ENCODE data around the gene KIF26A. TPM values are rescaled to one million over a fixed set of nuclear protein-coding genes. Genes with fewer than 3 reads are reported as not detected.

KIF26A gene
- total RNA-seq, 1 donor = not detected

DNA sequence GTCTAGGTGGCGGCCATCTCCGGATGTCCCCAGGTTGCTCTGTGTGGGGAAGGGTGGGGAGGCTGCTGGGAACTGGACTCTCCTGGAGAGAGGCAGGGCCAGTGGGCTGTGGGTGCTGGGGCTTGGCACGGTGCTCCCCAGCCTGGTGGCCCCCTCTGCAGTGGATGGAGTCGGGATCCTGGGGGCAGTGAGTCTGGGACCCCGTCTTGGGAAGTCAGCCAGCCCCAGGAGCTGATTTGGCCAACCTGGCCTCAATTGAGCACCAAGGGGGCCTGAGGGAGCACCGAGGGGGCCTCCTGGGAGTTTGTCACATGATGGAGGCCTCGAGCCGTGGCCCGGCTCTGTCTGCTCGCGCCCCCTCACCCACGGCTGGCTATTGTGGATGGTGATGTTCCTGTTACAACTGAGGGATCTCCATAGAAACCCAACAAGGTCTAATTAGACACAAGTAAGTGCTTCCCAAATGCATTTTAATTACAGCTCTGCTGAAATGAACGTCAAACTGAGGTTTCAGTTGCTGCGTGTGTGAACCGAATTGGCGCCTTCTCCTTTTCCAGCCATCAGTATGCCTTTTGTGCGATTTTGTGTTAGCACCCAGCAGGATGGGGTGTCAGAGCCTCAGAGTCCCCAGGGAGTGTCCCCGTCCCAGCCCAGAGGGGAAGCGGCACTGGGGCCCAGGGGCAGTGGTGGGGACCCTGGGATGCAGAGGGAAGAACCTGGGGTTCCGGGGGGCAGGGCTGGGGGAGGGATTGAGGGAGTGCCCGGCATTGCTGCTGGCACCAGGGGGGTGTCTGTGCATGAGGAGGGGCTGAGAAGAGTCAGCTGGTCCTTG, 71.8 kb downstream of the KIF26A start:
- no peak overlapping the region for H3K4me2 ChIP-seq (ENCODE audit: insufficient read depth, low read length)
- no peak overlapping the region for H3K4me3 ChIP-seq (ENCODE audit: insufficient read depth, low read length)
- H2AFZ ChIP-seq (ENCODE audit: low read length) = no peak overlapping the region
- no peaks in the 10 kb centered on the region for H3K36me3 ChIP-seq (ENCODE audit: insufficient read depth, low read length)
- no peak for DNase-seq (ENCODE audit: insufficient read length, low spot score, missing footprints)
- no peaks in the 10 kb centered on the region for H3K9me3 ChIP-seq (ENCODE audit: low read depth, low read length)
- no peaks in the 10 kb centered on the region for H3K4me1 ChIP-seq (ENCODE audit: insufficient read depth, low read length)
- no peaks in the 10 kb centered on the region for H3K79me2 ChIP-seq (ENCODE audit: insufficient read depth, low read length)
- H4K20me1 ChIP-seq (ENCODE audit: insufficient read depth, low read length) = no peaks in the 10 kb centered on the region
- no peak overlapping the region for H3K27ac ChIP-seq (ENCODE audit: low read depth, low read length)
- H3K27me3 ChIP-seq (ENCODE audit: insufficient read depth, low read length) = no peaks in the 10 kb centered on the region
- TF ChIP-seq CTCF (IDR thresholded peaks at IDR 0.05; ENCODE audit: extremely low read depth, low read depth, low read length) = no peak

DNA sequence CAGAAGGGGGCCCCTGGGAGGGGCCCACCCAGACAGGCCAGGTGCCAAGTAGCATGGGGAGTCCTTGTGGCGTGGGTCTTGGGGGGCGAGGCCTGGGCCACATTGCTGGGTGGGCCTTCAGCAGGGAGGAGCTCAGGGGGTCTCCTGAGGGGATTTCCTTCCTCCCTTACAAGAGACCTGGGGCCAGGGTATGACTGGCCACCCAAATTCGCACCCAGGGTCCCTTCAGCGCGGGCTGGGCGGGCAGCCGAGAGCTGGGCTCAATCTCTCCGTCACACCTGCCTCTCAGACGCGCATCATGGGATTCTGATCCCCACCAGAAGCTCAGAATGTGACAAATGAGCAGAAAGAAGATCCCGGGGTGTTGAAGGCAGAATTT, 72.4 kb downstream of the KIF26A start:
- DNase-seq (ENCODE audit: insufficient read length, low spot score, missing footprints) = no peak
- no peaks in the 10 kb centered on the region for H3K4me1 ChIP-seq (ENCODE audit: insufficient read depth, low read length)
- no peak overlapping the region for H2AFZ ChIP-seq (ENCODE audit: low read length)
- TF ChIP-seq CTCF (IDR thresholded peaks at IDR 0.05; ENCODE audit: extremely low read depth, low read depth, low read length) = no peak
- no peaks in the 10 kb centered on the region for H3K9me3 ChIP-seq (ENCODE audit: low read depth, low read length)
- no peaks in the 10 kb centered on the region for H3K79me2 ChIP-seq (ENCODE audit: insufficient read depth, low read length)
- no peaks in the 10 kb centered on the region for H3K36me3 ChIP-seq (ENCODE audit: insufficient read depth, low read length)
- H3K27ac ChIP-seq (ENCODE audit: low read depth, low read length) = no peak overlapping the region
- no peak overlapping the region for H3K4me3 ChIP-seq (ENCODE audit: insufficient read depth, low read length)
- no peaks in the 10 kb centered on the region for H4K20me1 ChIP-seq (ENCODE audit: insufficient read depth, low read length)
- H3K4me2 ChIP-seq (ENCODE audit: insufficient read depth, low read length) = no peak overlapping the region
- H3K27me3 ChIP-seq (ENCODE audit: insufficient read depth, low read length) = no peaks in the 10 kb centered on the region

DNA sequence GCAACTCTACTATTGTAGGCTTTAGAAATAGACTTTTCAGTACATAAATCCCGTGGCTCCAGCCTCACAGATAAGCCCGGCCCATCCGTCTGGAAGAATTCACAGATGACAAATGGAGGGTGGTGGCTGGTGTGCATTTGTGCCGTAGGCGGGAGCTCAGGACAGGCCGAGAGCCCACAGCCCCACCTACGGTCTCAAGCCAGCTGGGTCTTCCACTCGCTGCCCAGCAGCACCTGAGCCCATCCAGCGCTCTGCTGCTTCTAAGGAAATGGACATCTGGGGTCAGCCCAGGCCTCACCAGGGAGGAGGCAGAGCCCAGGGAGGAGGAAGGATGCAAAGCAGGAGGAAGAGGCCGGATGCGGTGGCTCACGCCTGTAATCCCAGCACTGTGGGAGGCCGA, 72.8 kb downstream of the KIF26A start:
- no peaks in the 10 kb centered on the region for H3K9me3 ChIP-seq (ENCODE audit: low read depth, low read length)
- no peak overlapping the region for H2AFZ ChIP-seq (ENCODE audit: low read length)
- no peaks in the 10 kb centered on the region for H3K79me2 ChIP-seq (ENCODE audit: insufficient read depth, low read length)
- no peaks in the 10 kb centered on the region for H3K36me3 ChIP-seq (ENCODE audit: insufficient read depth, low read length)
- H3K4me2 ChIP-seq (ENCODE audit: insufficient read depth, low read length) = no peak overlapping the region
- H3K4me1 ChIP-seq (ENCODE audit: insufficient read depth, low read length) = no peaks in the 10 kb centered on the region
- H3K27ac ChIP-seq (ENCODE audit: low read depth, low read length) = no peak overlapping the region
- no peak for DNase-seq (ENCODE audit: insufficient read length, low spot score, missing footprints)
- TF ChIP-seq CTCF (IDR thresholded peaks at IDR 0.05; ENCODE audit: extremely low read depth, low read depth, low read length) = no peak
- H4K20me1 ChIP-seq (ENCODE audit: insufficient read depth, low read length) = no peaks in the 10 kb centered on the region
- H3K4me3 ChIP-seq (ENCODE audit: insufficient read depth, low read length) = no peak overlapping the region
- no peaks in the 10 kb centered on the region for H3K27me3 ChIP-seq (ENCODE audit: insufficient read depth, low read length)

- Histone ChIP-seq H3K36me3 (ENCODE audit: insufficient read depth, low read length) (no peaks in the 10 kb centered on the region), H3K4me2 (ENCODE audit: insufficient read depth, low read length) (no peak overlapping the region), H3K27ac (ENCODE audit: low read depth, low read length) (no peak overlapping the region), H3K79me2 (ENCODE audit: insufficient read depth, low read length) (no peaks in the 10 kb centered on the region), H3K9me3 (ENCODE audit: low read depth, low read length) (no peaks in the 10 kb centered on the region), H3K4me1 (ENCODE audit: insufficient read depth, low read length) (no peaks in the 10 kb centered on the region), H4K20me1 (ENCODE audit: insufficient read depth, low read length) (no peaks in the 10 kb centered on the region), H2AFZ (ENCODE audit: low read length) (no peak overlapping the region), H3K27me3 (ENCODE audit: insufficient read depth, low read length) (no peaks in the 10 kb centered on the region), H3K4me3 (ENCODE audit: insufficient read depth, low read length) (no peak overlapping the region)
- no peak for DNase-seq (ENCODE audit: insufficient read length, low spot score, missing footprints)
- no peak for TF ChIP-seq CTCF (IDR thresholded peaks at IDR 0.05; ENCODE audit: extremely low read depth, low read depth, low read length)
Observed at GRCh38 chr14:104211741-104212140, 73.4 kb downstream of the KIF26A start.
